GM23338 (cell line): ENCODE measurements around the gene LDHAL6A. TPM values are rescaled to one million over a fixed set of nuclear protein-coding genes. Genes with fewer than 3 reads are reported as not detected.

Experiments used
- ATAC-seq: fragments of 200-7000 bp; cut with Tn5 transposase; 3 replicates; pipeline ENCODE4 v1.9.1; 2020
- DNase-seq: peaks from one replicate; pipeline ENCODE4 v3.0.0-alpha.2; 2015; ENCODE audit warnings: low spot score
- H2AFZ ChIP-seq: fragments of 200-600 bp; sonication (generic); 2 replicates; pipeline ENCODE4 v1.8.0; 2016; ENCODE audit warnings: antibody characterized with exemption, mild to moderate bottlenecking, moderate library complexity
- H3F3A ChIP-seq: fragments of 200-600 bp; sonication (generic); replicated peaks from 2 replicates; pipeline ENCODE4 v1.8.0; 2017; ENCODE audit warnings: antibody characterized with exemption, mixed run types, low read depth
- H3K27ac ChIP-seq: fragments of 200-600 bp; sonication (generic); 2 replicates; pipeline ENCODE4 v1.6.1; 2016; ENCODE audit warnings: low read depth
- H3K27me3 ChIP-seq: fragments of 200-600 bp; sonication (generic); 2 replicates; pipeline ENCODE4 v1.8.0; 2016; ENCODE audit warnings: mild to moderate bottlenecking, mixed run types, moderate library complexity; ENCODE audit not compliant: insufficient read depth
- H3K36me3 ChIP-seq: fragments of 200-600 bp; sonication (generic); 2 replicates; pipeline ENCODE4 v1.8.0; 2016; ENCODE audit warnings: mild to moderate bottlenecking; ENCODE audit not compliant: insufficient read depth
- H3K4me1 ChIP-seq: fragments of 200-600 bp; sonication (generic); 2 replicates; pipeline ENCODE4 v1.8.0; 2016; ENCODE audit warnings: mild to moderate bottlenecking, moderate library complexity; ENCODE audit not compliant: insufficient read depth
- H3K4me2 ChIP-seq: fragments of 200-600 bp; sonication (generic); 2 replicates; pipeline ENCODE4 v1.7.1; 2017; ENCODE audit warnings: mixed run types
- H3K4me3 ChIP-seq: fragments of 200-600 bp; sonication (generic); 2 replicates; pipeline ENCODE4 v1.6.1; 2016; ENCODE audit warnings: mixed run types
- H3K79me2 ChIP-seq: fragments of 200-600 bp; sonication (generic); replicated peaks from 2 replicates; pipeline ENCODE4 v1.8.0; 2017; ENCODE audit warnings: mild to moderate bottlenecking; ENCODE audit not compliant: insufficient read depth
- H3K9me2 ChIP-seq: fragments of 200-600 bp; sonication (generic); 2 replicates; pipeline ENCODE4 v1.8.0; 2017; ENCODE audit not compliant: insufficient read depth
- H4K20me1 ChIP-seq: fragments of 200-600 bp; sonication (generic); replicated peaks from 2 replicates; pipeline ENCODE4 v1.8.0; 2017; ENCODE audit warnings: mild to moderate bottlenecking; ENCODE audit not compliant: insufficient read depth
- H3K27ac Mint-ChIP-seq: 2 replicates; pipeline ENCODE4 v1.8.0; 2020; ENCODE audit warnings: inconsistent platforms, mild to moderate bottlenecking, moderate library complexity, mixed read lengths
- H3K27me3 Mint-ChIP-seq: 3 replicates; pipeline ENCODE4 v1.8.0; 2022; ENCODE audit warnings: low read depth, mild to moderate bottlenecking, moderate library complexity, mixed read lengths, inconsistent platforms; ENCODE audit not compliant: insufficient read depth, poor library complexity
- H3K36me3 Mint-ChIP-seq: 3 replicates; pipeline ENCODE4 v1.8.0; 2021; ENCODE audit warnings: low read depth, mild to moderate bottlenecking, inconsistent platforms, moderate library complexity, mixed read lengths
- H3K4me1 Mint-ChIP-seq: 3 replicates; pipeline ENCODE4 v1.8.0; 2020; ENCODE audit warnings: mild to moderate bottlenecking, inconsistent platforms, mixed read lengths
- H3K4me3 Mint-ChIP-seq: 3 replicates; pipeline ENCODE4 v1.8.0; 2021; ENCODE audit warnings: moderate library complexity, mild to moderate bottlenecking, inconsistent platforms, mixed read lengths
- H3K9me3 Mint-ChIP-seq: 3 replicates; pipeline ENCODE4 v1.8.0; 2020; ENCODE audit warnings: moderate library complexity, mild to moderate bottlenecking, inconsistent platforms, mixed read lengths
- CREB1 ChIP-seq: fragments of 250-450 bp; sonication (Bioruptor Pico); IDR thresholded peaks from 2 replicates; pipeline ENCODE4 v1.5.0; 2020; ENCODE audit warnings: low read depth, mild to moderate bottlenecking, moderate library complexity
- JUNB ChIP-seq: IDR thresholded peaks from one replicate; pipeline ENCODE4 v1.6.1; 2016; ENCODE audit warnings: antibody characterized with exemption; ENCODE audit not compliant: unreplicated experiment
- NANOG ChIP-seq: IDR thresholded peaks from 2 replicates; pipeline ENCODE4 v1.6.1; 2016; ENCODE audit warnings: antibody characterized with exemption, borderline replicate concordance
- REST ChIP-seq: IDR thresholded peaks from one replicate; pipeline ENCODE4 v1.6.1; 2018; ENCODE audit warnings: antibody characterized with exemption; ENCODE audit not compliant: unreplicated experiment
- STAT1 ChIP-seq: IDR thresholded peaks from one replicate; pipeline ENCODE4 v1.6.1; 2016; ENCODE audit warnings: antibody characterized with exemption; ENCODE audit not compliant: unreplicated experiment
- ZNF114 ChIP-seq: fragments of 250-450 bp; sonication (Bioruptor Pico); IDR thresholded peaks from 2 replicates; pipeline ENCODE4 v1.5.0; 2020; ENCODE audit warnings: mild to moderate bottlenecking, moderate library complexity
- polyA plus RNA-seq: library from polyadenylated mRNA; unstranded; fragments of >200 nt; fragmentation: Nextera tagmentation; extraction: Ambion mirVana; gene quantifications from 2 replicates; pipeline ENCODE4 v1.2.1, GENCODE V29; 2016
- total RNA-seq: library from RNA; depleted of rRNA; stranded (reverse); fragments of >200 nt; shearing (Covaris generic); gene quantifications from 2 replicates; pipeline ENCODE4 v1.2.3, GENCODE V29; 2014
- TF ChIP-seq, protein P1 (sequence below), 2 experiments: fragments of 200-600 bp in 1 of 2; sonication (generic) in 1 of 2; conservative IDR thresholded peaks; 2 replicates each; pipeline versions ENCODE4 v1.5.1 to v1.6.1; 2016 to 2017; ENCODE audit warnings: antibody characterized with exemption in 2 of 2, low read depth in 2 of 2, mild to moderate bottlenecking in 2 of 2, moderate library complexity in 1 of 2

LDHAL6A gene
- total and polyA plus RNA-seq, 2 experiments from 2014 or later, result 0.10 to 0.59 TPM

DNA sequence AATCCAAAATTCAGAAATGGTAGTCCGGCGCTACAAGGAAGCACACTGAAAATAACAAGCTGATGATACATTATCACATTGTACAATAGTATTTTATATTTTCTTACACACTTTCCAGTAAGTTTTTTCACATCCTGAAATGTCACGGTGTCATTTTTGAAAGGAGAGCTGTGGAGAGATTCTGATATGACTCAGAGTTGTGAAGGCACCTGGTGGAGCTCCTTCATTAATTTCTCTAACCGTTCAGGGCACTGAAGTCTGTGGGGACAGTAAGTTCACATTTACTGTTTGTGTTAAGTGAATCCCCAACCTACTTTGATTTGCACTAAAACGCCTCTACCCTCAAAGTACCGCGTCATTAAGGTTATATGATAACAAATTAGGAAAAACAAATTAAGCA, 13.3 kb downstream of the LDHAL6A start (continued):
- TF ChIP-seq, protein P1, sequence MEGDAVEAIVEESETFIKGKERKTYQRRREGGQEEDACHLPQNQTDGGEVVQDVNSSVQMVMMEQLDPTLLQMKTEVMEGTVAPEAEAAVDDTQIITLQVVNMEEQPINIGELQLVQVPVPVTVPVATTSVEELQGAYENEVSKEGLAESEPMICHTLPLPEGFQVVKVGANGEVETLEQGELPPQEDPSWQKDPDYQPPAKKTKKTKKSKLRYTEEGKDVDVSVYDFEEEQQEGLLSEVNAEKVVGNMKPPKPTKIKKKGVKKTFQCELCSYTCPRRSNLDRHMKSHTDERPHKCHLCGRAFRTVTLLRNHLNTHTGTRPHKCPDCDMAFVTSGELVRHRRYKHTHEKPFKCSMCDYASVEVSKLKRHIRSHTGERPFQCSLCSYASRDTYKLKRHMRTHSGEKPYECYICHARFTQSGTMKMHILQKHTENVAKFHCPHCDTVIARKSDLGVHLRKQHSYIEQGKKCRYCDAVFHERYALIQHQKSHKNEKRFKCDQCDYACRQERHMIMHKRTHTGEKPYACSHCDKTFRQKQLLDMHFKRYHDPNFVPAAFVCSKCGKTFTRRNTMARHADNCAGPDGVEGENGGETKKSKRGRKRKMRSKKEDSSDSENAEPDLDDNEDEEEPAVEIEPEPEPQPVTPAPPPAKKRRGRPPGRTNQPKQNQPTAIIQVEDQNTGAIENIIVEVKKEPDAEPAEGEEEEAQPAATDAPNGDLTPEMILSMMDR (conservative IDR thresholded peaks at IDR 0.05; ENCODE audit: low read depth in 2 of 2), result no peak
- TF ChIP-seq CREB1 (CRISPR knock-in tag) (no peak), JUNB (no peak), ZNF114 (no peak), REST (no peak), STAT1 (no peak)

DNA sequence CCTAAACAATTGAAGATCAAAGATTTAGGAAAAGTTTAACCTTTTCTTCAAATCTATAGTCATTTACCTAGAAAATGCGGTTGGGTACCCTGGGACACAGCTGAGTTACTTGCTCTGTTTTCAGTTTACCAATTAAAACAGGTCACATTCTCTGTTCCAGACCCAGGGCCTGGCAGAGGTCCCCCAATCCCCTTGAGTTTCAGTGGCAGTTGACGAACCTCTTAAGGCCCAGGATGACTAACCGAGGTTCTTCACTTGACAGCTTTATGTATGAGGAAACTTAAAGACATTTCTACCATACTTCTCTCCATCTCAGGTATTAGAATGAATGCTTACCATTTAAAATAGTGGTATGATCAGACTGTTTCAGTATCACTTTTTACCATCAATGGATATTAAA, 16.3 kb downstream of the LDHAL6A start:
- DNase-seq (no peak), ATAC-seq (no peak)
- H3K9me2 ChIP-seq, result no peaks in the 10 kb centered on the region
- no peak for TF ChIP-seq NANOG
- no peak for TF ChIP-seq JUNB
- no peak for TF ChIP-seq REST
- H4K20me1 ChIP-seq, result no peaks in the 10 kb centered on the region
- H3K27ac ChIP-seq, result no peak overlapping the region
- H3K36me3 ChIP-seq, result no peaks in the 10 kb centered on the region
- Mint-ChIP-seq H3K4me1 (no peaks in the 10 kb centered on the region), H3K4me3 (no peak overlapping the region), H3K27ac (no peak overlapping the region), H3K36me3 (peaks cover 6% of the 10 kb centered on the region; the same call in 2 of the 3 replicates), H3K9me3 (no peaks in the 10 kb centered on the region), H3K27me3 (no peaks in the 10 kb centered on the region)
- H3K79me2 ChIP-seq, result no peaks in the 10 kb centered on the region
- no peak overlapping the region for H2AFZ ChIP-seq
- no peaks in the 10 kb centered on the region for H3F3A ChIP-seq
- no peaks in the 10 kb centered on the region for H3K4me1 ChIP-seq
- no peak overlapping the region for H3K4me2 ChIP-seq
- no peak overlapping the region for H3K4me3 ChIP-seq
- no peaks in the 10 kb centered on the region for H3K27me3 ChIP-seq
